Neural cell (in vitro differentiated cells): Measurements from ENCODE around the gene PRAF2. TPM values are rescaled to one million over a fixed set of nuclear protein-coding genes. Genes with fewer than 3 reads are reported as not detected.
A peak's percentile ranks its signal among the peaks of the same experiment; 100 is the strongest.

ENCODE experiments used
- H2AFZ ChIP-seq: fragments of 200-600, 300-800 bp; sonication (generic), shearing (Covaris generic); 2 replicates; pipeline ENCODE4 v1.6.0; 2014; ENCODE audit warnings: low read depth, mild to moderate bottlenecking, antibody characterized with exemption, low read length, moderate library complexity
- H3F3A ChIP-seq: fragments of 200-600 bp; shearing (Covaris generic); 2 replicates; pipeline ENCODE4 v1.6.1; 2016; ENCODE audit warnings: mild to moderate bottlenecking, moderate library complexity, mixed read lengths, antibody characterized with exemption, low read length; ENCODE audit not compliant: insufficient read depth, poor library complexity, severe bottlenecking
- H3K27ac ChIP-seq: fragments of 200-600, 300-800 bp; sonication (generic), shearing (Covaris generic); 2 replicates; pipeline ENCODE4 v1.5.1; 2014; ENCODE audit warnings: mild to moderate bottlenecking, low read length, moderate library complexity
- H3K27me3 ChIP-seq: fragments of 300-800, 200-600 bp; sonication (generic), shearing (Covaris generic); 2 replicates; pipeline ENCODE4 v1.6.0; 2014; ENCODE audit warnings: mild to moderate bottlenecking, low read depth, low read length, moderate library complexity; ENCODE audit not compliant: insufficient read depth
- H3K36me3 ChIP-seq: fragments of 300-800, 200-600 bp; sonication (generic), shearing (Covaris generic); 2 replicates; pipeline ENCODE4 v1.5.1; 2014; ENCODE audit warnings: mild to moderate bottlenecking, antibody characterized with exemption, low read length, moderate library complexity; ENCODE audit not compliant: insufficient read depth
- H3K4me2 ChIP-seq: fragments of 300-800, 200-600 bp; sonication (generic), shearing (Covaris generic); 2 replicates; pipeline ENCODE4 v1.6.0; 2014; ENCODE audit warnings: mild to moderate bottlenecking, low read length
- H3K4me3 ChIP-seq: fragments of 300-800, 200-600 bp; sonication (generic), shearing (Covaris generic); 2 replicates; pipeline ENCODE4 v1.5.1; 2014; ENCODE audit warnings: mild to moderate bottlenecking, low read length, moderate library complexity
- H3K79me2 ChIP-seq: fragments of 200-600 bp; shearing (Covaris generic); replicated peaks from 2 replicates; pipeline ENCODE4 v1.6.0; 2014; ENCODE audit warnings: mild to moderate bottlenecking, low read length, moderate library complexity; ENCODE audit not compliant: insufficient read depth
- H3K9ac ChIP-seq: fragments of 300-800, 200-600 bp; sonication (generic), shearing (Covaris generic); 2 replicates; pipeline ENCODE4 v1.6.1; 2016; ENCODE audit warnings: mild to moderate bottlenecking, low read length, mixed read lengths
- H3K9me2 ChIP-seq: fragments of 200-600 bp; shearing (Covaris generic); 2 replicates; pipeline ENCODE4 v1.6.1; 2016; ENCODE audit warnings: mild to moderate bottlenecking, low read length, mixed read lengths; ENCODE audit not compliant: insufficient read depth
- H3K9me3 ChIP-seq: fragments of 200-600, 300-800 bp; sonication (generic), shearing (Covaris generic); 2 replicates; pipeline ENCODE4 v1.6.1; 2016; ENCODE audit warnings: mild to moderate bottlenecking, mixed run types, low read length, moderate library complexity, mixed read lengths
- H4K20me1 ChIP-seq: fragments of 200-600 bp; shearing (Covaris generic); 2 replicates; pipeline ENCODE4 v1.6.1; 2016; ENCODE audit warnings: mild to moderate bottlenecking, mixed run types; ENCODE audit not compliant: insufficient read depth
- CTCF ChIP-seq: fragments of 450-650 bp; IDR thresholded peaks from 2 replicates; pipeline ENCODE4 v1.5.1; 2014; ENCODE audit warnings: antibody characterized with exemption, mild to moderate bottlenecking, moderate library complexity; ENCODE audit not compliant: poor library complexity, severe bottlenecking
- EP300 ChIP-seq: fragments of 450-650 bp; conservative IDR thresholded peaks from 2 replicates; pipeline ENCODE4 v1.6.1; 2014; ENCODE audit warnings: antibody characterized with exemption, mild to moderate bottlenecking, moderate library complexity; ENCODE audit not compliant: poor library complexity, severe bottlenecking
- EZH2 ChIP-seq: fragments of 200-600, 300-800 bp; shearing (Covaris generic), sonication (generic); IDR thresholded peaks from 2 replicates; pipeline ENCODE4 v1.6.1; 2014; ENCODE audit warnings: antibody characterized with exemption, low read length, borderline replicate concordance, mild to moderate bottlenecking; ENCODE audit not compliant: insufficient read depth, poor library complexity, severe bottlenecking
- MXI1 ChIP-seq: fragments of 450-650 bp; conservative IDR thresholded peaks from 2 replicates; pipeline ENCODE4 v1.6.1; 2014; ENCODE audit warnings: antibody characterized with exemption, mild to moderate bottlenecking; ENCODE audit not compliant: poor library complexity, severe bottlenecking
- POLR2AphosphoS5 ChIP-seq: IDR thresholded peaks from 2 replicates; pipeline ENCODE4 v1.6.1; 2012
- RAD21 ChIP-seq: fragments of 450-650 bp; conservative IDR thresholded peaks from 2 replicates; pipeline ENCODE4 v1.6.1; 2014; ENCODE audit warnings: antibody characterized with exemption, mild to moderate bottlenecking, moderate library complexity
- REST ChIP-seq: IDR thresholded peaks from 2 replicates; pipeline ENCODE4 v1.6.1; 2012; ENCODE audit warnings: borderline replicate concordance
- SMC3 ChIP-seq: fragments of 450-650 bp; conservative IDR thresholded peaks from 2 replicates; pipeline ENCODE4 v1.6.1; 2014; ENCODE audit warnings: antibody characterized with exemption, mild to moderate bottlenecking, moderate library complexity; ENCODE audit not compliant: poor library complexity
- TAF1 ChIP-seq: IDR thresholded peaks from 2 replicates; pipeline ENCODE4 v1.6.1; 2012; ENCODE audit warnings: low read depth
- polyA plus RNA-seq: library from polyadenylated mRNA; depleted of rRNA; stranded (reverse); fragments of >200 nt; gene quantifications from 2 replicates; pipeline ENCODE4 v1.2.3, GENCODE V29; 2014

The PRAF2 gene
- polyA plus RNA-seq, 1 donor from 2014 or later = 7.3 TPM

GRCh38 chrX:49053223-49054072, 20.4 kb downstream of the PRAF2 start:
- Histone ChIP-seq H3K9ac (peak overlapping the region; percentile 72), H3K79me2 (no peaks in the 10 kb centered on the region), H3K36me3 (no peaks in the 10 kb centered on the region), H3K27ac (no peak overlapping the region), H3K4me3 (peak overlapping the region; percentile 74), H3K4me2 (peak overlapping the region; percentile 39), H4K20me1 (no peaks in the 10 kb centered on the region), H3K27me3 (no peaks in the 10 kb centered on the region), H3F3A (no peaks in the 10 kb centered on the region), H3K9me3 (no peaks in the 10 kb centered on the region), H3K9me2 (no peaks in the 10 kb centered on the region), H2AFZ (peak overlapping the region; percentile 33)
- TF ChIP-seq CTCF (no peak), EZH2 (no peak), TAF1 (no peak), RAD21 (no peak), POLR2AphosphoS5 (peak; percentile 33), REST (no peak)

GRCh38 chrX:49043987-49044281, 29.9 kb downstream of the PRAF2 start:
- Histone ChIP-seq H2AFZ (no peak overlapping the region), H3K9ac (no peak overlapping the region), H3K79me2 (peaks cover 6% of the 10 kb centered on the region), H3K9me3 (no peaks in the 10 kb centered on the region), H3K4me3 (peak overlapping the region; percentile 77), H4K20me1 (no peaks in the 10 kb centered on the region), H3K27ac (peak overlapping the region; percentile 34), H3K9me2 (no peaks in the 10 kb centered on the region), H3K27me3 (no peaks in the 10 kb centered on the region), H3F3A (no peaks in the 10 kb centered on the region), H3K4me2 (no peak overlapping the region), H3K36me3 (no peaks in the 10 kb centered on the region)
- no peak for TF ChIP-seq SMC3
- no peak for TF ChIP-seq EZH2
- TF ChIP-seq RAD21 = no peak
- TF ChIP-seq REST = no peak
- no peak for TF ChIP-seq MXI1
- no peak for TF ChIP-seq POLR2AphosphoS5
- TF ChIP-seq CTCF = no peak
- no peak for TF ChIP-seq TAF1
- TF ChIP-seq EP300 = no peak
